Uterus (tissue), 4 donors: ENCODE data around the gene DBF4B. TPM values are rescaled to one million over a fixed set of nuclear protein-coding genes. Genes with fewer than 3 reads are reported as not detected.

Experiments
- DNase-seq, 2 donors: peaks; one replicate each; pipeline ENCODE4 v3.0.0-alpha.2; 2019 to 2020
- H3K27ac ChIP-seq, 2 donors: fragments of 200-600 bp; sonication (generic); 1 replicate in 1 of 2; 2 replicates in 1 of 2; pipeline ENCODE4 v1.5.1; 2016 to 2018
- H3K27me3 ChIP-seq, 2 donors: fragments of 200-600 bp; sonication (generic); one replicate each; pipeline ENCODE4 v1.5.1; 2018 to 2019; ENCODE audit warnings: control low read depth in 1 of 2
- H3K36me3 ChIP-seq, 2 donors: fragments of 200-600 bp; sonication (generic); one replicate each; pipeline ENCODE4 v1.5.1; 2019; ENCODE audit warnings: control low read depth in 1 of 2
- H3K4me1 ChIP-seq, 2 donors: fragments of 200-600 bp; sonication (generic); one replicate each; pipeline ENCODE4 v1.5.1; 2018 to 2019; ENCODE audit warnings: control low read depth in 1 of 2
- H3K4me3 ChIP-seq, 2 donors: fragments of 200-600 bp; sonication (generic); 1 replicate in 1 of 2; 2 replicates in 1 of 2; pipeline ENCODE4 v1.5.1; 2018 to 2019; ENCODE audit warnings: mild to moderate bottlenecking in 1 of 2
- H3K9me3 ChIP-seq, 2 donors: fragments of 200-600 bp; sonication (generic); one replicate each; pipeline ENCODE4 v1.5.1; 2019; ENCODE audit warnings: control low read depth in 1 of 2
- CTCF ChIP-seq, 4 experiments: fragments of 200-600 bp in 2 of 4; fragments of 450-650 bp in 2 of 4; sonication (generic) in 2 of 4; IDR thresholded peaks; one replicate each; pipeline ENCODE4 v1.5.1; 2016 to 2019; ENCODE audit warnings: antibody characterized with exemption in 4 of 4, mild to moderate bottlenecking in 2 of 4, moderate library complexity in 1 of 4
- POLR2A ChIP-seq, 2 donors: fragments of 450-650 bp; IDR thresholded peaks; one replicate each; pipeline ENCODE4 v1.6.1; 2016; ENCODE audit warnings: antibody characterized with exemption in 2 of 2, mild to moderate bottlenecking in 1 of 2, moderate library complexity in 1 of 2
- intact Hi-C: fragments of 100-400 bp; cut with DNase I; formaldehyde crosslinking; loops from one replicate; pipeline ENCODE4 v1.15.1; 2023; ENCODE audit warnings: low total_unique reads
- small RNA-seq: library from RNA; depleted of rRNA; stranded (forward); fragments of <200 nt; gene quantifications from one replicate; pipeline ENCODE3, GENCODE V24; 2016
- total RNA-seq, 4 donors: library from RNA; depleted of rRNA in 3 of 4; stranded (reverse); fragments of >200 nt in 3 of 4; gene quantifications; one replicate each; pipeline versions ENCODE4 v1.1.0 to v1.2.4, GENCODE V29; 2014 to 2023
- donor health status: DM: yes; HTN: yes; CAD: no.

The DBF4B gene
- total RNA-seq, 4 donors from 2014 or later, result 2.3 to 10.5 (median 9.3) TPM; not detected in 1

GRCh38 chr17:44796731-44797130 lies 88.3 kb downstream of the DBF4B start:
- peaks cover under 1 to 4% of the 10 kb centered on the region in 2 donors for H3K4me1 ChIP-seq
- DNase-seq, result no peak
- TF ChIP-seq POLR2A (IDR thresholded peaks at IDR 0.05), result no peak
- TF ChIP-seq CTCF (IDR thresholded peaks at IDR 0.05), result no peak

GRCh38 chr17:44797802-44798201 lies 89.3 kb downstream of the DBF4B start:
- DNase-seq, result peak in 1 of 2 donors; percentile 71
- peak; percentile 21 to 23 for TF ChIP-seq POLR2A (IDR thresholded peaks at IDR 0.05)
- TF ChIP-seq CTCF (IDR thresholded peaks at IDR 0.05), result no peak
- no peaks in the 10 kb centered on the region for H3K27me3 ChIP-seq
- no peaks in the 10 kb centered on the region for H3K36me3 ChIP-seq
- H3K27ac ChIP-seq, result peak overlapping the region; percentile 81 to 98
- intact Hi-C loops, result no loop called here
- H3K4me3 ChIP-seq, result peak overlapping the region; percentile 8 to 20
- H3K9me3 ChIP-seq, result no peaks in the 10 kb centered on the region
- H3K4me1 ChIP-seq, result peaks cover 6 to 12% of the 10 kb centered on the region in 2 donors

More at GRCh38 chr17:44796731-44797130, 88.3 kb downstream of the DBF4B start:
- intact Hi-C loops, result no loop called here
- Histone ChIP-seq H3K36me3 (no peaks in the 10 kb centered on the region), H3K4me3 (peak overlapping the region; percentile 8 to 20), H3K9me3 (no peaks in the 10 kb centered on the region), H3K27ac (peak overlapping the region; percentile 81 to 98), H3K27me3 (no peaks in the 10 kb centered on the region)

- no peak for DNase-seq
- H3K9me3 ChIP-seq, result no peaks in the 10 kb centered on the region
- no peak overlapping the region for H3K4me3 ChIP-seq
- TF ChIP-seq CTCF (IDR thresholded peaks at IDR 0.05) (no peak), POLR2A (IDR thresholded peaks at IDR 0.05) (no peak)
- intact Hi-C loops, result no loop called here
- peaks cover 6 to 12% of the 10 kb centered on the region in 2 donors for H3K4me1 ChIP-seq
- H3K36me3 ChIP-seq, result no peaks in the 10 kb centered on the region
- no peaks in the 10 kb centered on the region for H3K27me3 ChIP-seq
- peak overlapping the region; percentile 81 to 98 for H3K27ac ChIP-seq
These were observed 89.9 kb downstream of the DBF4B start for GRCh38 chr17:44798356-44798755.

Small RNA genes lying within 50 kb of the gene (small RNA-seq; reads per million reads assigned to genes)
- gene RN7SL819P, result not detected

Other genes with a start within 250 kb of the DBF4B start
- gene GPATCH8, start 205.3 kb upstream of the DBF4B start, total RNA-seq, result 10 to 100 TPM; 26.9 to 90.0 (median 77.8) TPM
- 10 to 100 TPM in 2 of 4 donors, 1 to 10 TPM in 1, under 1 TPM in 1; 0.26 to 22.8 (median 9.0) TPM for gene FZD2, start 151.2 kb upstream of the DBF4B start, total RNA-seq
- gene MEIOC, start 52.2 kb upstream of the DBF4B start, total RNA-seq, result under 1 TPM in 1 of 4 donors, not detected in 3; 0.28 TPM
- 10 to 100 TPM in 3 of 4 donors, 1 to 10 TPM in 1; 5.3 to 30.7 (median 13.8) TPM for gene CCDC43, start 18.9 kb upstream of the DBF4B start, total RNA-seq
- gene ADAM11, start 50.3 kb downstream of the DBF4B start, total RNA-seq, result 1 to 10 TPM; 1.2 to 5.5 (median 2.1) TPM
- gene GJC1, start 121.6 kb downstream of the DBF4B start, total RNA-seq, result 10 to 100 TPM; 10.6 to 79.4 (median 50.2) TPM
- 1 to 10 TPM in 2 of 4 donors, not detected in 2; 2.7 to 8.8 TPM for gene HIGD1B, start 139.2 kb downstream of the DBF4B start, total RNA-seq
- gene EFTUD2, start 190.8 kb downstream of the DBF4B start, total RNA-seq, result 100 to 1,000 TPM in 2 of 4 donors, 10 to 100 TPM in 2; 12.4 to 129 (median 64.7) TPM
- 1 to 10 TPM in 1 of 4 donors, not detected in 3; 3.7 TPM for gene GFAP, start 206.8 kb downstream of the DBF4B start, total RNA-seq
- 1 to 10 TPM in 1 of 4 donors, not detected in 3; 4.4 TPM for gene KIF18B, start 239.1 kb downstream of the DBF4B start, total RNA-seq